Liver (tissue), 3 donors: ENCODE results near the gene SDR9C7.
"Not testable (repeated sequence)": the region's sequence is repeated elsewhere in the genome, so short reads cannot be mapped to it uniquely, and the experiment has no call there.

Experiments
- ATF3 ChIP-seq: IDR thresholded peaks from 2 replicates; pipeline ENCODE4 v1.6.1; 2016; ENCODE audit warnings: antibody characterized with exemption
- EGR1 ChIP-seq, 2 donors: IDR thresholded peaks; 2 replicates each; pipeline ENCODE4 v1.6.1; 2016 to 2018; ENCODE audit warnings: antibody characterized with exemption in 2 of 2, low read depth in 2 of 2
- HNF4G ChIP-seq: IDR thresholded peaks from 2 replicates; pipeline ENCODE4 v1.6.1; 2016; ENCODE audit warnings: antibody characterized with exemption
- JUND ChIP-seq, 2 donors: IDR thresholded peaks; 2 replicates each; pipeline ENCODE4 v1.6.1; 2016; ENCODE audit warnings: antibody characterized with exemption in 2 of 2
- ZBTB33 ChIP-seq: IDR thresholded peaks from 2 replicates; pipeline ENCODE4 v1.6.1; 2016; ENCODE audit warnings: antibody characterized with exemption
- TF ChIP-seq, protein P1 (sequence below): fragments of 150-350 bp; IDR thresholded peaks from 2 replicates; pipeline ENCODE4 v1.5.1; 2017; ENCODE audit warnings: improper control_type of control experiment, low read depth, low read length; ENCODE audit not compliant: missing input control
- TF ChIP-seq, protein P2 (sequence below): IDR thresholded peaks from 2 replicates; pipeline ENCODE4 v1.6.1; 2016; ENCODE audit warnings: antibody characterized with exemption, mild to moderate bottlenecking
- donor health status: healthy.
- donor health status: healthy.

DNA sequence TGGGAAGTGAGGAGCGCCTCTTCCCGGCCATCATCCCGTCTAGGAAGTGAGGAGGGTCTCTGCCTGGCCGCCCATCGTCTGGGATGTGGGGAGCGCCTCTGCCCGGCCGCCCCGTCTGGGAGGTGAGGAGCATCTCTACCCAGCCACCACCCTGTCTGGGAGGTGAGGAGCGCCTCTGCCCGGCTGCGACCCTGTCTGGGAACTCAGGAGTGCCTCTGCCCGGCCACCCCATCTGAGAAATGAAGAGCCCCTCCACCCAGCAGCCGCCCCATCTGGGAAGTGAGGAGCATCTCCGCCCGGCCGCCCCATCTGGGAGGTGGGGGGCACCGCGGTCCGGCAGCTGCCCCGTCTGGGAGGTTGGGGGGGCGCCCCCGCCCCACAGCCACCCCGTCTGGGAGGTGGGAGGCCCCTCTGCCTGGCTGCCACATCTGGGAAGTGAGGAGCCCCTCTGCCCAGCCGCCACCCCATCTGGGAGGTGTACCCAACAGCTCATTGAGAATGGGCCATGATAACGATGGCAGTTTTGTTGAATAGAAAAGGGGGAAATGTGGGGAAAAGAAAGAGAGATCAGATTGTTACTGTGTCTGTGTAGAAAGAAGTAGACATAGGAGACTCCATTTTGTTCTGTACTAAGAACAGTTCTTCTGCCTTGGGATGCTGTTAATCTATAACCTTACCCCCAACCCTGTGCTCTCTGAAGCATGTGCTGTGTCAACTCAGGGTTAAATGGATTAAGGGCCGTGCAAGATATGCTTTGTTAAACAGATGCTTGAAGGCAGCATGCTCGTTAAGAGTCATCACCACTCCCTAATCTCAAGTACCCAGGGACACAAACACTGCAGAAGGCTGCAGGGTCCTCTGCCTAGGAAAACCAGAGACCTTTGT is 54.7 kb downstream of the SDR9C7 start:
- TF ChIP-seq, protein P1, sequence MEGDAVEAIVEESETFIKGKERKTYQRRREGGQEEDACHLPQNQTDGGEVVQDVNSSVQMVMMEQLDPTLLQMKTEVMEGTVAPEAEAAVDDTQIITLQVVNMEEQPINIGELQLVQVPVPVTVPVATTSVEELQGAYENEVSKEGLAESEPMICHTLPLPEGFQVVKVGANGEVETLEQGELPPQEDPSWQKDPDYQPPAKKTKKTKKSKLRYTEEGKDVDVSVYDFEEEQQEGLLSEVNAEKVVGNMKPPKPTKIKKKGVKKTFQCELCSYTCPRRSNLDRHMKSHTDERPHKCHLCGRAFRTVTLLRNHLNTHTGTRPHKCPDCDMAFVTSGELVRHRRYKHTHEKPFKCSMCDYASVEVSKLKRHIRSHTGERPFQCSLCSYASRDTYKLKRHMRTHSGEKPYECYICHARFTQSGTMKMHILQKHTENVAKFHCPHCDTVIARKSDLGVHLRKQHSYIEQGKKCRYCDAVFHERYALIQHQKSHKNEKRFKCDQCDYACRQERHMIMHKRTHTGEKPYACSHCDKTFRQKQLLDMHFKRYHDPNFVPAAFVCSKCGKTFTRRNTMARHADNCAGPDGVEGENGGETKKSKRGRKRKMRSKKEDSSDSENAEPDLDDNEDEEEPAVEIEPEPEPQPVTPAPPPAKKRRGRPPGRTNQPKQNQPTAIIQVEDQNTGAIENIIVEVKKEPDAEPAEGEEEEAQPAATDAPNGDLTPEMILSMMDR = not testable (repeated sequence)
- TF ChIP-seq EGR1 (IDR thresholded peaks at IDR 0.05; ENCODE audit: low read depth in 2 of 2); ATF3; JUND (IDR thresholded peaks at IDR 0.05); ZBTB33; HNF4G: not testable (repeated sequence)
- TF ChIP-seq, protein P2, sequence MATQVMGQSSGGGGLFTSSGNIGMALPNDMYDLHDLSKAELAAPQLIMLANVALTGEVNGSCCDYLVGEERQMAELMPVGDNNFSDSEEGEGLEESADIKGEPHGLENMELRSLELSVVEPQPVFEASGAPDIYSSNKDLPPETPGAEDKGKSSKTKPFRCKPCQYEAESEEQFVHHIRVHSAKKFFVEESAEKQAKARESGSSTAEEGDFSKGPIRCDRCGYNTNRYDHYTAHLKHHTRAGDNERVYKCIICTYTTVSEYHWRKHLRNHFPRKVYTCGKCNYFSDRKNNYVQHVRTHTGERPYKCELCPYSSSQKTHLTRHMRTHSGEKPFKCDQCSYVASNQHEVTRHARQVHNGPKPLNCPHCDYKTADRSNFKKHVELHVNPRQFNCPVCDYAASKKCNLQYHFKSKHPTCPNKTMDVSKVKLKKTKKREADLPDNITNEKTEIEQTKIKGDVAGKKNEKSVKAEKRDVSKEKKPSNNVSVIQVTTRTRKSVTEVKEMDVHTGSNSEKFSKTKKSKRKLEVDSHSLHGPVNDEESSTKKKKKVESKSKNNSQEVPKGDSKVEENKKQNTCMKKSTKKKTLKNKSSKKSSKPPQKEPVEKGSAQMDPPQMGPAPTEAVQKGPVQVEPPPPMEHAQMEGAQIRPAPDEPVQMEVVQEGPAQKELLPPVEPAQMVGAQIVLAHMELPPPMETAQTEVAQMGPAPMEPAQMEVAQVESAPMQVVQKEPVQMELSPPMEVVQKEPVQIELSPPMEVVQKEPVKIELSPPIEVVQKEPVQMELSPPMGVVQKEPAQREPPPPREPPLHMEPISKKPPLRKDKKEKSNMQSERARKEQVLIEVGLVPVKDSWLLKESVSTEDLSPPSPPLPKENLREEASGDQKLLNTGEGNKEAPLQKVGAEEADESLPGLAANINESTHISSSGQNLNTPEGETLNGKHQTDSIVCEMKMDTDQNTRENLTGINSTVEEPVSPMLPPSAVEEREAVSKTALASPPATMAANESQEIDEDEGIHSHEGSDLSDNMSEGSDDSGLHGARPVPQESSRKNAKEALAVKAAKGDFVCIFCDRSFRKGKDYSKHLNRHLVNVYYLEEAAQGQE = not testable (repeated sequence)
